GM23338 (cell line): ENCODE measurements around the gene RRP1. TPM values are rescaled to one million over a fixed set of nuclear protein-coding genes. Genes with fewer than 3 reads are reported as not detected.
A peak's percentile ranks its signal among the peaks of the same experiment; 100 is the strongest.

ENCODE experiments used
- ATAC-seq: fragments of 200-7000 bp; cut with Tn5 transposase; 3 replicates; pipeline ENCODE4 v1.9.1; 2020
- DNase-seq: peaks from one replicate; pipeline ENCODE4 v3.0.0-alpha.2; 2015; ENCODE audit warnings: low spot score
- H2AFZ ChIP-seq: fragments of 200-600 bp; sonication (generic); 2 replicates; pipeline ENCODE4 v1.8.0; 2016; ENCODE audit warnings: antibody characterized with exemption, mild to moderate bottlenecking, moderate library complexity
- H3F3A ChIP-seq: fragments of 200-600 bp; sonication (generic); replicated peaks from 2 replicates; pipeline ENCODE4 v1.8.0; 2017; ENCODE audit warnings: antibody characterized with exemption, mixed run types, low read depth
- H3K27ac ChIP-seq: fragments of 200-600 bp; sonication (generic); 2 replicates; pipeline ENCODE4 v1.6.1; 2016; ENCODE audit warnings: low read depth
- H3K27me3 ChIP-seq: fragments of 200-600 bp; sonication (generic); 2 replicates; pipeline ENCODE4 v1.8.0; 2016; ENCODE audit warnings: mild to moderate bottlenecking, mixed run types, moderate library complexity; ENCODE audit not compliant: insufficient read depth
- H3K36me3 ChIP-seq: fragments of 200-600 bp; sonication (generic); 2 replicates; pipeline ENCODE4 v1.8.0; 2016; ENCODE audit warnings: mild to moderate bottlenecking; ENCODE audit not compliant: insufficient read depth
- H3K4me1 ChIP-seq: fragments of 200-600 bp; sonication (generic); 2 replicates; pipeline ENCODE4 v1.8.0; 2016; ENCODE audit warnings: mild to moderate bottlenecking, moderate library complexity; ENCODE audit not compliant: insufficient read depth
- H3K4me2 ChIP-seq: fragments of 200-600 bp; sonication (generic); 2 replicates; pipeline ENCODE4 v1.7.1; 2017; ENCODE audit warnings: mixed run types
- H3K4me3 ChIP-seq: fragments of 200-600 bp; sonication (generic); 2 replicates; pipeline ENCODE4 v1.6.1; 2016; ENCODE audit warnings: mixed run types
- H3K79me2 ChIP-seq: fragments of 200-600 bp; sonication (generic); replicated peaks from 2 replicates; pipeline ENCODE4 v1.8.0; 2017; ENCODE audit warnings: mild to moderate bottlenecking; ENCODE audit not compliant: insufficient read depth
- H3K9me2 ChIP-seq: fragments of 200-600 bp; sonication (generic); 2 replicates; pipeline ENCODE4 v1.8.0; 2017; ENCODE audit not compliant: insufficient read depth
- H4K20me1 ChIP-seq: fragments of 200-600 bp; sonication (generic); replicated peaks from 2 replicates; pipeline ENCODE4 v1.8.0; 2017; ENCODE audit warnings: mild to moderate bottlenecking; ENCODE audit not compliant: insufficient read depth
- H3K27ac Mint-ChIP-seq: 2 replicates; pipeline ENCODE4 v1.8.0; 2020; ENCODE audit warnings: inconsistent platforms, mild to moderate bottlenecking, moderate library complexity, mixed read lengths
- H3K27me3 Mint-ChIP-seq: 3 replicates; pipeline ENCODE4 v1.8.0; 2022; ENCODE audit warnings: low read depth, mild to moderate bottlenecking, moderate library complexity, mixed read lengths, inconsistent platforms; ENCODE audit not compliant: insufficient read depth, poor library complexity
- H3K36me3 Mint-ChIP-seq: 3 replicates; pipeline ENCODE4 v1.8.0; 2021; ENCODE audit warnings: low read depth, mild to moderate bottlenecking, inconsistent platforms, moderate library complexity, mixed read lengths
- H3K4me1 Mint-ChIP-seq: 3 replicates; pipeline ENCODE4 v1.8.0; 2020; ENCODE audit warnings: mild to moderate bottlenecking, inconsistent platforms, mixed read lengths
- H3K4me3 Mint-ChIP-seq: 3 replicates; pipeline ENCODE4 v1.8.0; 2021; ENCODE audit warnings: moderate library complexity, mild to moderate bottlenecking, inconsistent platforms, mixed read lengths
- H3K9me3 Mint-ChIP-seq: 3 replicates; pipeline ENCODE4 v1.8.0; 2020; ENCODE audit warnings: moderate library complexity, mild to moderate bottlenecking, inconsistent platforms, mixed read lengths
- CREB1 ChIP-seq: fragments of 250-450 bp; sonication (Bioruptor Pico); IDR thresholded peaks from 2 replicates; pipeline ENCODE4 v1.5.0; 2020; ENCODE audit warnings: low read depth, mild to moderate bottlenecking, moderate library complexity
- ETS1 ChIP-seq: IDR thresholded peaks from 2 replicates; pipeline ENCODE4 v1.6.1; 2016; ENCODE audit warnings: antibody characterized with exemption
- EZH2 ChIP-seq: fragments of 200-600 bp; sonication (generic); IDR thresholded peaks from one replicate; pipeline ENCODE4 v1.8.0; 2017; ENCODE audit warnings: antibody characterized with exemption, mild to moderate bottlenecking, low read depth; ENCODE audit not compliant: unreplicated experiment
- EZH2phosphoT487 ChIP-seq: fragments of 200-600 bp; sonication (generic); IDR thresholded peaks from one replicate; pipeline ENCODE4 v1.8.1; 2018; ENCODE audit warnings: antibody characterized with exemption; ENCODE audit not compliant: unreplicated experiment
- JUNB ChIP-seq: IDR thresholded peaks from one replicate; pipeline ENCODE4 v1.6.1; 2016; ENCODE audit warnings: antibody characterized with exemption; ENCODE audit not compliant: unreplicated experiment
- NANOG ChIP-seq: IDR thresholded peaks from 2 replicates; pipeline ENCODE4 v1.6.1; 2016; ENCODE audit warnings: antibody characterized with exemption, borderline replicate concordance
- POLR2AphosphoS5 ChIP-seq: IDR thresholded peaks from 2 replicates; pipeline ENCODE4 v1.6.1; 2016; ENCODE audit warnings: antibody characterized with exemption, low read depth
- ZNF114 ChIP-seq: fragments of 250-450 bp; sonication (Bioruptor Pico); IDR thresholded peaks from 2 replicates; pipeline ENCODE4 v1.5.0; 2020; ENCODE audit warnings: mild to moderate bottlenecking, moderate library complexity
- polyA plus RNA-seq: library from polyadenylated mRNA; unstranded; fragments of >200 nt; fragmentation: Nextera tagmentation; extraction: Ambion mirVana; gene quantifications from 2 replicates; pipeline ENCODE4 v1.2.1, GENCODE V29; 2016
- total RNA-seq: library from RNA; depleted of rRNA; stranded (reverse); fragments of >200 nt; shearing (Covaris generic); gene quantifications from 2 replicates; pipeline ENCODE4 v1.2.3, GENCODE V29; 2014
- TF ChIP-seq, protein P1 (sequence below): fragments of 250-450 bp; sonication (Bioruptor Pico); IDR thresholded peaks from 2 replicates; pipeline ENCODE4 v1.5.0; 2020; ENCODE audit warnings: mild to moderate bottlenecking, moderate library complexity
- TF ChIP-seq, protein P2 (sequence below), 2 experiments: fragments of 200-600 bp in 1 of 2; sonication (generic) in 1 of 2; conservative IDR thresholded peaks; 2 replicates each; pipeline versions ENCODE4 v1.5.1 to v1.6.1; 2016 to 2017; ENCODE audit warnings: antibody characterized with exemption in 2 of 2, low read depth in 2 of 2, mild to moderate bottlenecking in 2 of 2, moderate library complexity in 1 of 2

The RRP1 gene
- total and polyA plus RNA-seq, 2 experiments from 2014 or later: 36.5 to 63.5 TPM

- H3K27me3 ChIP-seq: no peaks in the 10 kb centered on the region
- H3K27ac Mint-ChIP-seq: peak overlapping the region; percentile 78; the same call in 1 of the 2 replicates
- H3K4me1 ChIP-seq: peaks cover 31% of the 10 kb centered on the region
- H3K36me3 Mint-ChIP-seq: peaks cover 27% of the 10 kb centered on the region
- H4K20me1 ChIP-seq: no peaks in the 10 kb centered on the region
- peak overlapping the region; percentile 42 for H3K4me2 ChIP-seq
- ATAC-seq (no peak), DNase-seq (peak; percentile 72)
- no peak overlapping the region for H2AFZ ChIP-seq
- no peak overlapping the region for H3K27ac ChIP-seq
- H3K9me3 Mint-ChIP-seq: no peaks in the 10 kb centered on the region; the same call in 2 of the 3 replicates
- H3K4me3 ChIP-seq: peak overlapping the region; percentile 7; the same call in 1 of the 2 replicates
- peaks cover 57% of the 10 kb centered on the region for H3K4me1 Mint-ChIP-seq
- H3K36me3 ChIP-seq: peaks cover 5% of the 10 kb centered on the region
- H3K9me2 ChIP-seq: no peaks in the 10 kb centered on the region
- TF ChIP-seq NANOG (peak; percentile 35; the same call in 1 of the 2 replicates), ETS1 (0 out of 2 replicates have a peak, but pooled peaks have one; percentile 29), ZNF114 (CRISPR knock-in tag) (no peak), EZH2 (no peak), EZH2phosphoT487 (no peak), CREB1 (CRISPR knock-in tag) (no peak), POLR2AphosphoS5 (no peak)
- H3K79me2 ChIP-seq: peaks cover 16% of the 10 kb centered on the region
- H3F3A ChIP-seq: peaks cover 6% of the 10 kb centered on the region; the same call in 1 of the 2 replicates
- peaks cover 19% of the 10 kb centered on the region for H3K27me3 Mint-ChIP-seq
- peak overlapping the region; percentile 46; the same call in 2 of the 3 replicates for H3K4me3 Mint-ChIP-seq
Observed at GRCh38 chr21:43772425-43772821, 17.0 kb upstream of the RRP1 start.

GRCh38 chr21:43774163-43774562, 15.2 kb upstream of the RRP1 start:
- H3K79me2 ChIP-seq: peaks cover 16% of the 10 kb centered on the region
- H3K9me2 ChIP-seq: no peaks in the 10 kb centered on the region
- Mint-ChIP-seq H3K36me3 (peaks cover 27% of the 10 kb centered on the region), H3K9me3 (no peaks in the 10 kb centered on the region; the same call in 2 of the 3 replicates), H3K27ac (no peak overlapping the region), H3K27me3 (peaks cover 24% of the 10 kb centered on the region), H3K4me3 (peak overlapping the region; percentile 1; the same call in 1 of the 3 replicates), H3K4me1 (peaks cover 51% of the 10 kb centered on the region)
- no peak overlapping the region for H3K27ac ChIP-seq
- ATAC-seq (no peak), DNase-seq (no peak)
- H4K20me1 ChIP-seq: no peaks in the 10 kb centered on the region
- H3K36me3 ChIP-seq: peaks cover 5% of the 10 kb centered on the region
- peaks cover 11% of the 10 kb centered on the region; the same call in 1 of the 2 replicates for H3F3A ChIP-seq
- H3K4me2 ChIP-seq: no peak overlapping the region
- no peak overlapping the region for H2AFZ ChIP-seq
- H3K4me3 ChIP-seq: no peak overlapping the region
- H3K4me1 ChIP-seq: peaks cover 25% of the 10 kb centered on the region
- no peaks in the 10 kb centered on the region for H3K27me3 ChIP-seq
- TF ChIP-seq EZH2 (no peak), POLR2AphosphoS5 (no peak), CREB1 (CRISPR knock-in tag) (no peak), JUNB (no peak), EZH2phosphoT487 (no peak), ETS1 (no peak)
- TF ChIP-seq, protein P1, sequence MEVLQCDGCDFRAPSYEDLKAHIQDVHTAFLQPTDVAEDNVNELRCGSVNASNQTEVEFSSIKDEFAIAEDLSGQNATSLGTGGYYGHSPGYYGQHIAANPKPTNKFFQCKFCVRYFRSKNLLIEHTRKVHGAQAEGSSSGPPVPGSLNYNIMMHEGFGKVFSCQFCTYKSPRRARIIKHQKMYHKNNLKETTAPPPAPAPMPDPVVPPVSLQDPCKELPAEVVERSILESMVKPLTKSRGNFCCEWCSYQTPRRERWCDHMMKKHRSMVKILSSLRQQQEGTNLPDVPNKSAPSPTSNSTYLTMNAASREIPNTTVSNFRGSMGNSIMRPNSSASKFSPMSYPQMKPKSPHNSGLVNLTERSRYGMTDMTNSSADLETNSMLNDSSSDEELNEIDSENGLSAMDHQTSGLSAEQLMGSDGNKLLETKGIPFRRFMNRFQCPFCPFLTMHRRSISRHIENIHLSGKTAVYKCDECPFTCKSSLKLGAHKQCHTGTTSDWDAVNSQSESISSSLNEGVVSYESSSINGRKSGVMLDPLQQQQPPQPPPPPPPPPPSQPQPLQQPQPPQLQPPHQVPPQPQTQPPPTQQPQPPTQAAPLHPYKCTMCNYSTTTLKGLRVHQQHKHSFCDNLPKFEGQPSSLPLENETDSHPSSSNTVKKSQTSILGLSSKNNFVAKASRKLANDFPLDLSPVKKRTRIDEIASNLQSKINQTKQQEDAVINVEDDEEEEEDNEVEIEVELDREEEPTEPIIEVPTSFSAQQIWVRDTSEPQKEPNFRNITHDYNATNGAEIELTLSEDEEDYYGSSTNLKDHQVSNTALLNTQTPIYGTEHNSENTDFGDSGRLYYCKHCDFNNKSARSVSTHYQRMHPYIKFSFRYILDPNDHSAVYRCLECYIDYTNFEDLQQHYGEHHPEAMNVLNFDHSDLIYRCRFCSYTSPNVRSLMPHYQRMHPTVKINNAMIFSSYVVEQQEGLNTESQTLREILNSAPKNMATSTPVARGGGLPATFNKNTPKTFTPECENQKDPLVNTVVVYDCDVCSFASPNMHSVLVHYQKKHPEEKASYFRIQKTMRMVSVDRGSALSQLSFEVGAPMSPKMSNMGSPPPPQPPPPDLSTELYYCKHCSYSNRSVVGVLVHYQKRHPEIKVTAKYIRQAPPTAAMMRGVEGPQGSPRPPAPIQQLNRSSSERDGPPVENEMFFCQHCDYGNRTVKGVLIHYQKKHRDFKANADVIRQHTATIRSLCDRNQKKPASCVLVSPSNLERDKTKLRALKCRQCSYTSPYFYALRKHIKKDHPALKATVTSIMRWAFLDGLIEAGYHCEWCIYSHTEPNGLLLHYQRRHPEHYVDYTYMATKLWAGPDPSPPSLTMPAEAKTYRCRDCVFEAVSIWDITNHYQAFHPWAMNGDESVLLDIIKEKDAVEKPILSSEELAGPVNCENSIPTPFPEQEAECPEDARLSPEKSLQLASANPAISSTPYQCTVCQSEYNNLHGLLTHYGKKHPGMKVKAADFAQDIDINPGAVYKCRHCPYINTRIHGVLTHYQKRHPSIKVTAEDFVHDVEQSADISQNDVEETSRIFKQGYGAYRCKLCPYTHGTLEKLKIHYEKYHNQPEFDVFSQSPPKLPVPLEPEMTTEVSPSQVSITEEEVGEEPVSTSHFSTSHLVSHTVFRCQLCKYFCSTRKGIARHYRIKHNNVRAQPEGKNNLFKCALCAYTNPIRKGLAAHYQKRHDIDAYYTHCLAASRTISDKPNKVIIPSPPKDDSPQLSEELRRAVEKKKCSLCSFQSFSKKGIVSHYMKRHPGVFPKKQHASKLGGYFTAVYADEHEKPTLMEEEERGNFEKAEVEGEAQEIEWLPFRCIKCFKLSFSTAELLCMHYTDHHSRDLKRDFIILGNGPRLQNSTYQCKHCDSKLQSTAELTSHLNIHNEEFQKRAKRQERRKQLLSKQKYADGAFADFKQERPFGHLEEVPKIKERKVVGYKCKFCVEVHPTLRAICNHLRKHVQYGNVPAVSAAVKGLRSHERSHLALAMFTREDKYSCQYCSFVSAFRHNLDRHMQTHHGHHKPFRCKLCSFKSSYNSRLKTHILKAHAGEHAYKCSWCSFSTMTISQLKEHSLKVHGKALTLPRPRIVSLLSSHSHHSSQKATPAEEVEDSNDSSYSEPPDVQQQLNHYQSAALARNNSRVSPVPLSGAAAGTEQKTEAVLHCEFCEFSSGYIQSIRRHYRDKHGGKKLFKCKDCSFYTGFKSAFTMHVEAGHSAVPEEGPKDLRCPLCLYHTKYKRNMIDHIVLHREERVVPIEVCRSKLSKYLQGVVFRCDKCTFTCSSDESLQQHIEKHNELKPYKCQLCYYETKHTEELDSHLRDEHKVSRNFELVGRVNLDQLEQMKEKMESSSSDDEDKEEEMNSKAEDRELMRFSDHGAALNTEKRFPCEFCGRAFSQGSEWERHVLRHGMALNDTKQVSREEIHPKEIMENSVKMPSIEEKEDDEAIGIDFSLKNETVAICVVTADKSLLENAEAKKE (CRISPR knock-in tag): no peak
- TF ChIP-seq, protein P2, sequence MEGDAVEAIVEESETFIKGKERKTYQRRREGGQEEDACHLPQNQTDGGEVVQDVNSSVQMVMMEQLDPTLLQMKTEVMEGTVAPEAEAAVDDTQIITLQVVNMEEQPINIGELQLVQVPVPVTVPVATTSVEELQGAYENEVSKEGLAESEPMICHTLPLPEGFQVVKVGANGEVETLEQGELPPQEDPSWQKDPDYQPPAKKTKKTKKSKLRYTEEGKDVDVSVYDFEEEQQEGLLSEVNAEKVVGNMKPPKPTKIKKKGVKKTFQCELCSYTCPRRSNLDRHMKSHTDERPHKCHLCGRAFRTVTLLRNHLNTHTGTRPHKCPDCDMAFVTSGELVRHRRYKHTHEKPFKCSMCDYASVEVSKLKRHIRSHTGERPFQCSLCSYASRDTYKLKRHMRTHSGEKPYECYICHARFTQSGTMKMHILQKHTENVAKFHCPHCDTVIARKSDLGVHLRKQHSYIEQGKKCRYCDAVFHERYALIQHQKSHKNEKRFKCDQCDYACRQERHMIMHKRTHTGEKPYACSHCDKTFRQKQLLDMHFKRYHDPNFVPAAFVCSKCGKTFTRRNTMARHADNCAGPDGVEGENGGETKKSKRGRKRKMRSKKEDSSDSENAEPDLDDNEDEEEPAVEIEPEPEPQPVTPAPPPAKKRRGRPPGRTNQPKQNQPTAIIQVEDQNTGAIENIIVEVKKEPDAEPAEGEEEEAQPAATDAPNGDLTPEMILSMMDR (conservative IDR thresholded peaks at IDR 0.05; ENCODE audit: low read depth in 2 of 2): no peak
